Transverse colon (tissue), 3 donors: Measurements from ENCODE around the gene RUBCNL.

Source experiments
- CTCF ChIP-seq, 5 experiments: fragments of 200-600 bp in 3 of 5; fragments of 450-650 bp in 2 of 5; sonication (generic) in 3 of 5; IDR thresholded peaks; 1 replicate in 2 of 5; 2 replicates in 3 of 5; pipeline ENCODE4 v1.5.1; 2016 to 2017; ENCODE audit warnings: antibody characterized with exemption in 5 of 5, inconsistent platforms in 3 of 5, mild to moderate bottlenecking in 2 of 5, moderate library complexity in 1 of 5
- POLR2A ChIP-seq: fragments of 450-650 bp; IDR thresholded peaks from one replicate; pipeline ENCODE4 v1.6.1; 2016; ENCODE audit warnings: antibody characterized with exemption, mild to moderate bottlenecking, moderate library complexity

GRCh38 chr13:46320821-46321220 lies 66.2 kb downstream of the RUBCNL start:
- TF ChIP-seq CTCF (IDR thresholded peaks at IDR 0.05) (no peak), POLR2A (no peak)
